HG02970 (cell line): ENCODE data around the gene CCNT1.
"Not testable (repeated sequence)": the region's sequence is repeated elsewhere in the genome, so short reads cannot be mapped to it uniquely, and the experiment has no call there.

Experiments
- ATAC-seq: cut with Tn5 transposase; IDR thresholded peaks from one replicate; pipeline ENCODE4 v1.9.1; 2021; ENCODE audit warnings: mild to moderate bottlenecking, moderate library complexity, moderate number of reproducible peaks; ENCODE audit not compliant: unreplicated experiment, low FRiP score

Gene CCNT1

DNA sequence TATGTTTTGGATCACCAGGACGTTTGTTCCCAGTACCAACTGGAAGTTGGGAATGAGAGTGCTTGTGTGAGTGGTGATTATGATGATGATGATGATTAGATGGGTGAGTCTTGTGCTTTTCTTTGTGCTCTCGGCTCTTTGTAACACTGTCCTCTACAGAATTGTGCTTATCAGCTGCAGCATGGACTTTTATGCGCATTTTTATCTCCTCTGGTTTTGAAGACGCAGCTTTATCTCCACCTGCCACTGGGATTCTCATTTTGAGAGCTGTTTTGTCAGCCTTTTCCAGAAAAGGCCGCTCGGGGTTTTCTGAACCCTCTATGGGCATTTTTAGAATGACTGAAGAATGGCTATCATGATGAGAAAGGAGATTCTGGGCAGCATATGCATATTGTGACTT, 22.9 kb downstream of the CCNT1 start:
- no peak for ATAC-seq

DNA sequence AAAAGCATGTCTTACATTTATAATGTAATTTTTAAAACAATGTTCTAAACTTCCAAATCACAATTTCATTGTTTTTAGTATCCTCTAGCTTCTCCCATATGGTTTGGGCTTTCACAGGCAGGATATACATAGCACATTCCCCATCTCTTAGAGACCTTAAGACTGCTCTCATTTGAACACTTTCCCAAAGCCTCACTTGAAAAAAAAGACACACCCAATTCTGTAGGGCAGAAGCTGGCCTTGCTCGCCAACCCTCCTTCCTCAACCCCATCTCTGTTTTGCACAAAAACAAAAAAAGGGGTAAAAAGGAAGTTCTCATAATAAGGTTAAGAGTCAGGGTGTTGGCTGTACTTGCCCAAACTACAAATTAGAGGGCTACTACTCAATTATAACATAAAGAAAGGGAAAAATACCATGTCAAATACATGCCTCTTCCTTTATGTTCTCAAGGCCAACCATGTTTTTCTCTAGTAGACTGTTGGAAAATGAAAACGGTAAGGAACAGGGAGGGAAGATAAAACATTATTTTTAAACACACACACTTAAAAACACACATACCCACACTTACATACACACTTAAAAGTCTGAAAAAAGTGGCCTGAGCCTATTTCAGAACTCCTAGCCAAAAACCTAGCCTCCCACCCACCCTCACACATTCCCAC, 24.6 kb downstream of the CCNT1 start:
- ATAC-seq = no peak

DNA sequence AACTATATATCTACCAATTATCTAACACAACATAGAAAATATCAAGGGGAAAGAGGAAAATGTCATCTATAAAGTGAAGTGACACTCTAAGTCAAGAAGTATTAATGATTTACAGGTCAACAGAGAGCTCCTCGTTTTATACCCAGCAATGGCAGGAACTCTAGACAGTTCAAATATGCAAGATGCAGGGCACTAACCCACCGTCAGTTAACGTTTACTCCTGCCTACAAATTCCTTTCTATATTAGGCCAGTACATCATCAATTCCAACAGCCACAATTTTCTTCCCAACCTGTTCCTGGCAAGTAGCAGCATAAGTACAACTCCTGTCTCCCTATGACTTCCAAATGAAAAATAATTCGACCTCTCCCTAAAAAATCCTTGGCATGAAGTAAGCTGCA, 25.5 kb downstream of the CCNT1 start:
- ATAC-seq = no peak

DNA sequence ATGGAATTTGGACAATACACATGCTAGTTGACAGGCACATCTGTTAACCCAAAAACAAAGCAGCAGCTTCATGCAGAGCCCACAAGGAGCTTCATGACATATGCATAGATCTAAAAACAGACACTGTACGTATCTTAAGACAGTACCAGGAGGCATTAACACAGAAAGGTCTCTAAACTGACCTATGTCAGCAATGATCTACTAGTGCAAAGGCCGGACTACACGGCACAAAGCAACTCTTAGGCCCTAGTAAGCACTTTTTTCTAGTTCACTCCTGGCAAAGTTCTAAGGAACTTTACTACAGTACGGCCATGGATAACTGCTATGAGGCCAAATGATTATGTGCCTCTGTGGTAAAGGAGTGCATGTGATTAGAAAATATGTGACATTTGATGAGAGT, 26.1 kb downstream of the CCNT1 start:
- ATAC-seq = no peak

DNA sequence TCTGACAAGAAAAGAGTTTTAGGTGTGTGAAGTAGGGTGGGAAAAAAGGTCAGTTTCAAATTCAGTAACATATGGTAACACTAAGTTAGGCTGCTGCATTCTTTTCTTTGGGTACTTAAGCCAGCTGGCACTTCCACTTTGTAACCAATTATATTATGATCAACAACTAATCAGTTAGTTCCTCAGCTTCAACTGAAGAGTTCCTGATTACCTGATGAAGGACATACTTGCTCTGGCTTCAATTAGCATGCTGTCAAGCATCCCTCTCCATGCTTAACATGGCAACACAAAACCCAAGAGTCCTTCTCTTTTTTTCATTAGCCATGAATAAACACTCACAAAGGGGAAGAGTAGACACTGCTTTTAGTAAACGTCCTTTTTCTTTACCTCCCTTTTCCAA, 27.7 kb downstream of the CCNT1 start:
- ATAC-seq = no peak

DNA sequence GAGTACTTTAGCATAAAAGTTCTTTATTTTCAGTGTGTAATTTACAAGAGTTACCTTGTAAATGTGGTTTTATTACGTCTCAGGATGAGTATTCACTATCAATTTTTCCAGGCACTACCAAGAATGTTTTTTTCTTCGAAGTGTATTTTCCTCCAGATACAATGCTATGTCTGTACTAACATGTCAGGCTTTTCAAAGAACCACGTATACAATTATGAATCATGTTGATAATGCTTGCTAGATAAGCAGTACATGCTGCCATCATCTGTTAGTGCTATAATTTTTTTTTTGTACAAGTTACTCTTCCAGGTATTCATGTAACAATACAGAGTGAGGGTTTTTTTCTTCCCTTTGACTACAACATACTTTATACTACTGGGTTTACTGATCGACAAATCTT, 28.9 kb downstream of the CCNT1 start:
- ATAC-seq = no peak

DNA sequence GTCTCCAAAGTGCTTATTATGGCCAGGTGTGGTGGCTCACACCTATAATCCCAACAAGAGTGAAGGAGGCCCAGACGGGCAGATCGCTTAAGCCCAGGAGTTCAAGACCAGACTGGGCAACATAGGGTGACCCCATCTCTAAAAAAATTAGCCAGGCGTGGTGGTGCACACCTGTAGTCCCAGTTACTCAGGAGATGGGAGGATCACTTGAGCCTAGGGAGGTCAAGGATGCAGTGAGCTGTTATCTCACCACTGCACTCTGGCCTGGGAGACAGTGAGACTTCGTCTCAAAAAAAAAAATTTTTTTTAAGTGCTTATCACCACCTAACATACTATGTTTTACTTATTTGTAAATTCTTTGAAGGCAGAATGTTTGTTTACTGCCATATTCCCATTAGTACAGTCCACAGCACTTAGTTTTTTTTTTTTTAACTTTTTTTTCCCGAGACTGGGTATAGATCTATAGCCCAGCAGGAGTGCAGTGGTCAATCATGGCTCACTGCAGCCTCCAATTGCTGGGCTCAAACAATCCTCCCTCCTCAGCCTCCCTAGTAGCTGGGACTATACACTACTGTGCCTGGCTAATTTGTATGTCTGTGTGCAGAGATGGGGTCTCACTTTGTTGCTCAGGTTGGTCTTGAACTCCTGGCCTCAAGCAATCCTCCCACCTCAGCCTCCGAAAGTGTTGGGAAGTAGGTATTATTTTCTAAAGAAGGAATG, 29.7 kb downstream of the CCNT1 start:
- no peak for ATAC-seq

DNA sequence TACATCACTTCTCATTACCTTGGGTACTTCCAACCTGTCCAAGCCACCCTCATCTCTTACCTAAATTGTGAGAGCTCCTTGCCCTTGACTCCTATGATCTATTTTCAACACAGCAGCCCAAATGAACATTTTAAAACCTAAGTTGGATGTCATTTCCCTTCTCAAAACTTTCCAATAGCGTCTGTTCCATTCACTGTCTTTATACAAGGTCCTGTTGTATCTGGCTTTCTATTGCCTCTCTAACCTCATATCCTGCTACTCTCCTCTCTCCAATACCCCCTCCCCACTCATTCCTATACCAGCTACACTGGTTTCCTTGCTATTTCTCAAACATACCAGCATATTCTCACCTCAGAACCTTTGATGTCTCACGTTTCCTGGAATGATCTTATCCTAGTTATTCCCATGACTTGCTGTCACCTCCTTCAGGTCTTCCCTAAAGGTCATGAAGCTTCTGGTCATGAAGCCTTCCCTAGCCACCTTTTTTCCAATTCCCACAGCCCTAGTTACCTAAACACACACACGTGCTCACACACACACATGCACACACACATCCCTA, 30.4 kb downstream of the CCNT1 start:
- ATAC-seq = no peak

DNA sequence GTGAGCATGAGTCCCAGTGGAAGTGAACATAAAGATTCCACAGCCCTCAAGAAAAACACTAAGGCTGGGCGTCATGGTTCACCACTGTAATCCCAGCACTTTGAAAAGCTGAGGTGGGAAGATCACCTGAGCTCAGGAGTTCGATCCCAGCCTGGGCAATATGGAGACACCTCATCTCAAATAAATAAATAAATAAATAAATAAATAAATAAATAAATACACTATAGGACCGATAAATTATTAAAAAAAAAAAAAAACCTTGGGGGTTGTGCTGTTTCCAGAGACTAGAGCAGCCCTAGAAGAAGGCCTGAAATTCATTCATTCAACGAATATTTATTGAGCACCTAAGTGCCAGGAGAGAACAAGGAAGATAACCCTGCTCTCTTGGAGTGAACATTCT, 33.0 kb downstream of the CCNT1 start:
- no peak for ATAC-seq

DNA sequence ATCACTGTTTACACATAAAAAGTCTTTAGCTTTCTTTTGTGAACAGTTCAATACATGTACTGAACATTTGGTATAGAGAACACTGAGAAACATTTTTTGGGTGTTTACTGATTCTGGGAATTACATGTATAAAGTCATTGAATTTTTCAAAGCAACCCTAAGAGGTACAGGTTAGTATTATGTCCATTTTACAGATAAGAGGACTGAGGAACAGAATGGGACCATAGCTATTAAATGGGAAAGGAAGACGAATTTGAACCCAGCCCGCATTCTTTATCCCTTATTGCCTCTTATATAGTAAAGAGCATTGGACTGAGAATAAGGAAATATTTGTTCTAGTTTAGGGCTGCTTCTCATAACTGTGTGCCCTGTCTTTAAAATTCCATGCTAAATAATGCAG, 33.6 kb downstream of the CCNT1 start:
- ATAC-seq = no peak

DNA sequence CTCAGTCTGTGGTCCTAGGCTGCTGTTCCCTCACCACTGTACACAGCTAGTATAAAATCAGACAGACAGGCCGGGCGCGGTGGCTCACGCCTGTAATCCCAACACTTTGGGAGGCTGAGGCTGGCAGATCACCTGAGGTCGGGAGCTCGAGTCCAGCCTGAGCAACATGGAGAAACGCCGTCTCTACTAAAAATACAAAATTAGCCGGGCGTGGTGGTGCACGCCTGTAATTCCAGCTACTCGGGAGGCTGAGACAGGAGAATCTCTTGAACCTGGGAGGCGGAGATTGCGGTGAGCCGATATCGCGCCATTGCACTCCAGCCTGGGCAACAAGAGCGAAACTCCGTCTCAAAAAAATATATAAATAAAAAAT, 34.0 kb downstream of the CCNT1 start:
- ATAC-seq = not testable (repeated sequence)

DNA sequence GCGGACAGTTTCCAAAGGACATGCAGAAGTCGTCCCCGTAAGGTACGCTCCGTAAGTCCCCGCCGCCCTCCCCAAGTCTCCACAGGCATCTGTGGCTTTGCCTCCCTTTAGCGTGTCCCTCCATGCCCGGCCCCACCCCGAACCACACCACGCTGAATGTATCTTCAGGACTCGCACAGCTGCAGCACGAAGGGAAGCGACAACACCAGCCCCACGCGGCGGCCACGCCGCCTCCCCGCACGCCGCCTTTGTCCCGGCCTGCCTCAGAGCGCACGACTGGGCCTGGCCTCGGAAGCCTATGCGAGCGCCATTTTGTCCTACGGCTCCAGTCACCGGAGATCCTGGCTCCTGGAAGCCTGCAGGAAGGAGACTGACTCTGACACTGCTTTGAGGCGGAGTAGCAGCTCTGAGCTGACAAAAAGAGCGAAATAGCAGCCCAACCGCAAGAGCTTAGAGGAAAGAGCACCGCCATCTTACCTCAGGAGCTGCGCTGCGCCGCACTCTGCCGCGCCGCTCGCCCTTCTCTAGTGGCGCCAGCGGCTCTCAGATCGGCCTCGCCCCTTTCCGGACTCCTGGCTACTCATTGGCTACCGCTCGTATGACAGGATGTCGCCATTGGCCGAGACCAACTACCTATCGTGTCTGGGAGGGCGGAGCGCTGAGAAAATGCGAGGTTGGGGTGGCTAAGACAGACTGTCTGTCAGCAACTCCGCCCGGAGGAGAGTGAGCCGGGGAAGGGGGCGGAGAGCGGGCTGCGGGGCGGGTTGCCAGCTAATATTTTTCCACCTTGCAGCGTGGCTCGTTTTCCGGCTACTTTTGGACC, 34.6 kb downstream of the CCNT1 start, which contains the start of gene KANSL2:
TSS of gene KANSL2 (minus strand) at position 529 of the 823 bp plus-strand sequence. CDS start 606 bp downstream, outside the sequence.
- peak; percentile 96 for ATAC-seq

DNA sequence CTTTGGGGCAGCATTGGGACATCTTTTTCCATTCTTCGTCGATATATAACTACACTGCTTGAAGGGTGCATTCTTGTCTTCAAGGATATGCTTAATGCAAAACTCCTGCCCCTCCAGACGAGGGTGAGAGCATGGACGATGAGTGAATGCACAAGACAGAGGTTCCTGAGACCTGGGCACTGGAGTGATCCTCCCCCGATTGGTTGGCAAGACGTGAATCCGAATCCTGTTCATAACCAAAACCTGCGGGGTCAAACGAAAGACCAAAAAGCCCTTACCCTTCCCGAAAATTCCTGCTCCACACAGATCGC, 35.2 kb downstream of the CCNT1 start:
- ATAC-seq = no peak

DNA sequence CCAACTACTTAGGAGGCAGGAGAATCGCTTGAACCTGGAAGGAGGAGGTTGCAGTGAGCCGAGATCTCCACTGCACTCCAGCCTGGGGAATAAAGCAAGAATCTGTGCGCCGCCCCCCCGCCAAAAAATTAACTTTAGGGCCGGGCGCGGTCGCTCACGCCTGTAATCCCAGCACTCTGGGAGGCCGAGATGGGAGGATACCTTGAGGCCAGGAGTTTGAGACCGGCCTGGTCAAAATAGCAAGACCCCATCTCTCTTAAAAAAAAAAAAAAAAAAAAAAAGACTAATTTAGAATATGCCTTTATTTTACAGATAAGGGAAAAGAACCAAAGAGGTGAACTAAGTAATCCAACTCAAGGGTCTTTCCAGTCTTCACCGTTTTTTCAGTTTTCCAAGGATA, 35.6 kb downstream of the CCNT1 start:
- no peak for ATAC-seq

DNA sequence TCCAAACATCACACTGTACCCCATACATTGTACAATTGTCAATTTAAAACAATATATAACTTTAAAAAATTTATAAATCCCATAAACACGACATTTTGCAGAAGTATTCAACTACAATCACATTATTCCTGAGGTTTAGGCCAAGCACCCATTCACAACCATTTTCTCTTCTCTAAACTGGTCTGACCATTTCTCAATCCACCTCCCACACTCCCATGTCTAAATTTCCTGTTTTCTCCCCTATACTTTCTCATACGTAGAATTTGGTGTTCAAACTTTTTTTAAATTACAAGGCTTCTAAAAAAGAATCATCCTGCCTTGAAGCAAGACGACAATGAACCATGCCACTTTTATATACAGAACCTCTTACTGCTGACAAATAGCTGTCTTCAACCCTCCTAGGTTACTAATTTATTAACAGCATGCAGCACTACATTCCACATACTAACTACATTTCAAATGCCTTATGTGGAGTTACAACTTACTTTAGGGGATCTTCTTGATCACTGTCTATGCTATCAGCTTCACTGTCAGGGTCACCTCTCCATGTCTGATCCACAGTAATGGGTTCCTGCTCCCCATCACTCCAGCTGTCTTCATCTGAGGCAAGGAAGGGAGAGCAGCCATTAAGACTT, 37.8 kb downstream of the CCNT1 start:
- no peak for ATAC-seq

DNA sequence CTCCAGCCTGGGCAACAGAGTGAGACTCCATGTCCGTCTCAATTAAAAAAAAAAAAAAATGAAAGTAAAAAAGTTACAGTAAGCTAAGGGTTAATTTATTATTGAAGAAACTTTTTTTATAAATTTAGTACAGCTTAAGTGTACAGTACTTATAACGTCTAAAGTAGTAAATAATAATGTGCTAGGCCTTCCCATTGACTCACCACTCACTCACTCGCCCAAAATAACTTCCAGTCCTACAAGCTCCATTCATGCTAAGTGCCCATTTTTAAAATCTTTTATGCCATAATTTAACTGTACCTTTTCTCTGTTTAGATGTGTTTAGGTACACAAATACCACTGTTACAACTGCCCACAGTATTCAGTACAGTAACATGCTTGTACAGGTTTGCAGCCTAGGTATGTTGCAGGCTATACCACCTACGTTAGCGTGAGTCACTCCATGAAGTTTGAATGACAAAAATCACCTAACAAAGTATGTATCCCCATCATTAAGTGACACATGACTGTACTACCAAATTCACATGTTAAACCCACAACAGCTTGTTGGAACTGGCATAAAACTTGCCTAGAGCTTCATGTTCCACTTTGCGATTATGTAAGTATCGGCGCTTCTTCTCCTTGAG, 45.2 kb downstream of the CCNT1 start:
- ATAC-seq = no peak

DNA sequence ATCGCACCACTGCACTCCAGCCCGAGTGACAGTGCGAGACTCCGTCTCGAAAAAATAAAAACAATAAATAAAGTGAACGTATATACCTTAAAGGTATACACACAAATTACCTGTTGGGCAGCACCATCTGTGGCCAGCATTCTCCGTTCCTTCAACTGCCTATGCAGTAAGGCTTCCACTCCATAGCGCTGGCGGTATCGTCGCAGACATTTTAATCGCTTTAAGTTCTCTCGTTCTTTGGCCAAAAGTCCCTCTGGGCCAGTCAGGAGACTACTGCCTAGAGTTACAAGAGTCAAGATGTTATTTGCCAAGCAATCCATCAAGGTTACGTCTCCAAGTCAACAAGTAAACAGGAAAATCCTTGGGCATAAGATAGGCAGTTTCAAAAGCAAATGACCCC, 47.5 kb downstream of the CCNT1 start:
- ATAC-seq = no peak

DNA sequence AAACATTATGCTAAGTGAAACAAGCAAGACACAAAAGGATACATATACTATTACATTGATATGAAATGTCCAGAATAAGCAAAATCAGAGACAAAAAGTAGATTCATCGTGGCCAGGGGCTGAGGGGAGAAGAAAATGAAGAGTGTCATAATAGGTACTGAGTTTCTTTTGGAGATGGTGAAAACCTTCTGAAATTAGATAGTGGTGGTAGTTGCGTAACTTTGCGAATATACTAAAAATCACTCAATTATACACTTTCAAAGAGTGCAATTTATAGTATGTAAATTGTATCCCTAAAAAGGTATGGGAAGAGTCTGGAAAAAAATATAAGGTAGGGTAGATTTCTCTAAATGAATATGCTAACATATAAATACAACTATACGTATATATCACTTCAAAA, 56.6 kb downstream of the CCNT1 start:
- no peak for ATAC-seq

DNA sequence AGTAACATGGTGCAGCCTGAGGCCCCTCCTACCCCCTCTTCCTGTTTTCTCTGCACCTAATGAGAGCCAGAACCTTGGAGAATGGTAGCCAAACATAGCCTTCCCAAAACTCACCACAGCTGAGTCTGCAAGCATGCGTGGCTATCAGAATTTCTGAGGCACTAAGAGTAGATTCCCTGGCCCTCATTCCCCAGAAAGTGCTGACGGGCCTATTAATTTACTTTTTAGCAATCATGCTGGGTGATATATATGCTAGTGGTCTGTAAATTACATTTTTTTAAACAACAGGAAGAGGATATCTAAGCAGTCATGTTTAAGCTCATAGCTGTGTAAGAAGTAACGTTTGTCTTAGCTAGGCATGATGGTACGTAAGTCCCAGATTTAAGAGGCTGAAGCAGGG, 64.8 kb downstream of the CCNT1 start:
- no peak for ATAC-seq

DNA sequence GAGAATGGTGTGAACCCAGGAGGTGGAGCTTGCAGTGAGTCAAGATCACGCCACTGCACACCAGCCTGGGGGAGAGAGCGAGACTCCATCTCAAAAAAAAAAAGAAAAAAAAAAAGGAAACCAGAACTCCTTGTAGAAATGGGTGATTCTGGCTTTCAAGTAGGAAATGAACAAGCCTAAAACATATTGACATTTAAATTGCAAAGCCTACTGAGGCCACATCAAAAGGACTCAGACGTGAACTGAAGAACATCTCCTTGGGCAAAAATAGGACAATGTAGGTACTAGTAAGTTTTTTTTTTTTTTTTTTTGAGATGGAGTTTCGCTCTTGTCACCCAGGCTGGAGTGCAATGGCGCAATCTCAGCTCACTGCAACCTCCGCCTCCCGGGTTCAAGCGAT, 71.2 kb downstream of the CCNT1 start:
- ATAC-seq = not testable (repeated sequence)
